HEK293 (cell line): ENCODE data around the gene MMP19.

Experiments used
- CTCF ChIA-PET: fragments of 350-600 bp; formaldehyde crosslinking; extraction: SDS; loops from one replicate; lab custom pipeline; 2021; ENCODE audit warnings: antibody characterized with exemption; lab: Yijun Ruan, JAX
- POLR2A ChIA-PET: fragments of 300-600 bp; formaldehyde crosslinking; extraction: SDS; loops from one replicate; lab custom pipeline; 2020; ENCODE audit warnings: antibody characterized with exemption, inconsistent platforms; lab: Yijun Ruan, JAX
- H3K27ac ChIP-seq: fragments of 200-500 bp; sonication (Bioruptor generic); 2 replicates; pipeline ENCODE4 v1.5.1; 2014; ENCODE audit warnings: low read depth, low read length, control low read depth, inconsistent platforms; ENCODE audit errors: extremely low read depth
- H3K36me3 ChIP-seq, 2 experiments: fragments of 200-500 bp in 1 of 2; sonication (Bioruptor generic) in 1 of 2; 1 replicate in 1 of 2; 2 replicates in 1 of 2; pipeline ENCODE4 v1.5.1; 2014 to 2017; ENCODE audit warnings: inconsistent platforms in 2 of 2, low read length in 2 of 2; ENCODE audit not compliant: control insufficient read depth in 2 of 2, insufficient read depth in 1 of 2
- H3K4me1 ChIP-seq: fragments of 200-500 bp; sonication (Bioruptor generic); 2 replicates; pipeline ENCODE4 v1.5.1; 2014; ENCODE audit warnings: mild to moderate bottlenecking, low read length, inconsistent platforms; ENCODE audit not compliant: control insufficient read depth, insufficient read depth
- H3K4me3 ChIP-seq: 2 replicates; pipeline ENCODE4 v1.5.1; 2011; ENCODE audit warnings: low read depth, mild to moderate bottlenecking, control low read depth, low read length, moderate library complexity
- H3K9me3 ChIP-seq: fragments of 200-500 bp; sonication (Bioruptor generic); 2 replicates; pipeline ENCODE4 v1.5.1; 2014; ENCODE audit warnings: low read depth, low read length, inconsistent platforms; ENCODE audit not compliant: control insufficient read depth, insufficient read depth
- PRDM1 ChIP-seq: fragments of 450-650 bp; formaldehyde crosslinking; IDR thresholded peaks from 2 replicates; pipeline ENCODE4; 2016; ENCODE audit warnings: missing biosample characterization, missing genetic modification characterization
- SETDB1 ChIP-seq: IDR thresholded peaks from one replicate; pipeline ENCODE4 v1.6.1; 2017; ENCODE audit warnings: mild to moderate bottlenecking, low read length, moderate library complexity, mixed read lengths; ENCODE audit not compliant: insufficient read length
- ZNF266 ChIP-seq: fragments of 450-650 bp; formaldehyde crosslinking; IDR thresholded peaks from 2 replicates; pipeline ENCODE4 v1.5.1; 2016; ENCODE audit warnings: missing biosample characterization, missing genetic modification characterization, low read depth
- ZNF311 ChIP-seq: fragments of 450-650 bp; formaldehyde crosslinking; IDR thresholded peaks from 2 replicates; pipeline ENCODE4 v1.5.1; 2017; ENCODE audit warnings: missing biosample characterization, missing genetic modification characterization, borderline replicate concordance
- ZNF416 ChIP-seq: fragments of 450-650 bp; formaldehyde crosslinking; IDR thresholded peaks from 2 replicates; pipeline ENCODE4 v1.5.1; 2016; ENCODE audit warnings: missing biosample characterization, missing genetic modification characterization
- ZNF501 ChIP-seq: fragments of 450-650 bp; formaldehyde crosslinking; IDR thresholded peaks from 2 replicates; pipeline ENCODE4 v1.5.1; 2016; ENCODE audit warnings: missing biosample characterization, missing genetic modification characterization
- ZNF654 ChIP-seq: fragments of 450-650 bp; formaldehyde crosslinking; IDR thresholded peaks from 2 replicates; pipeline ENCODE4 v1.5.1; 2016; ENCODE audit warnings: low read depth, missing biosample characterization, missing genetic modification characterization
- ZXDB ChIP-seq: fragments of 450-650 bp; formaldehyde crosslinking; IDR thresholded peaks from 2 replicates; pipeline ENCODE4 v1.5.1; 2016; ENCODE audit warnings: missing biosample characterization, missing genetic modification characterization
- TF ChIP-seq, protein P1 (sequence below): fragments of 450-650 bp; formaldehyde crosslinking; IDR thresholded peaks from 2 replicates; pipeline ENCODE4 v1.5.1; 2016; ENCODE audit warnings: missing biosample characterization, missing genetic modification characterization
- TF ChIP-seq, protein P2 (sequence below): fragments of 450-650 bp; formaldehyde crosslinking; IDR thresholded peaks from 2 replicates; pipeline ENCODE4 v1.5.1; 2017; ENCODE audit warnings: missing biosample characterization, missing genetic modification characterization
- TF ChIP-seq, protein P3 (sequence below): fragments of 450-650 bp; formaldehyde crosslinking; IDR thresholded peaks from 2 replicates; pipeline ENCODE4 v1.5.1; 2016; ENCODE audit warnings: missing biosample characterization, missing genetic modification characterization

MMP19 gene

DNA sequence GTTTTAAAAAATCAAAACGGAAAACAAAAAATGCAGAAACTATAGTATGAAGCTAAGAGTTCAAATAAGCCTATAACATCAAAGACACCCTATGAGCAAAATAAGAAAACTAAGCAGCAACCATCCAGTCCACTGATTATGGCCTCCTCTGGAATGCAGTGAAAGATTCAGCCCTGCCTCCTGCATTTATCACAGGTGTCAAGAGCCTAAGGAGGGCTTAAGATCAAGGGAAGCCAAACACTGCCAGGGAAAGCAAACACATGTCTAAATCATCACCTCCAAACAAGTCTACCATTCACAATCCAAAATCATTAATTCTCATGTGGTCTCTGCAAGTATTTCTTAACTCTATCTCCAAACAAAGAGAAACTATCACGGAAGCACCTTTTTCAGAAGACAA, 53.6 kb downstream of the MMP19 start (continued):
- TF ChIP-seq ZNF311 (tag by site-specific recombination) (no peak), ZNF416 (tag by site-specific recombination) (no peak)

DNA sequence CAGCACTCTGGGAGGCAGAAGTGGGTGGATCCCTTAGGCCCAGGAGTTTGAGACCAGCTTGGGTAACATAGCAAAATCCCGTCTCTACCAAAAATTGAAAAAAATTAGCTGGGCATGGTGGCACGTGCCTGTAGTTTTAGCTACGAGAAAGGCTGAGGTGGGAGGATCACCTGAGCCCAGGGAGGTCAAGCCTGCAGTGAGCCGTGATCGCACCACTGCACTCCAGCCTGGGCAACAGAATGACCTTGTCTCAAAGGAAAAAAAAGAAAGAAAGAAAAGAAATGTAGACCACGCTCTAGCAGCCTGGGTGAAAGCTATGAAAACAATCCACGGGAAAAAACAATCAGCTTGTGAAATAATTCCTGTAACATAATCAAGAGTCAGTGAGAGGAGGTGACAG, 54.2 kb downstream of the MMP19 start:
- CTCF ChIA-PET, result interaction anchor here (0.6 to 2.5 kb wide), 3 partner anchors 8 to 50 kb away, joined by 5 to 12 read pairs (median 10); no protein-coding TSS in a partner anchor
- TF ChIP-seq, protein P1, sequence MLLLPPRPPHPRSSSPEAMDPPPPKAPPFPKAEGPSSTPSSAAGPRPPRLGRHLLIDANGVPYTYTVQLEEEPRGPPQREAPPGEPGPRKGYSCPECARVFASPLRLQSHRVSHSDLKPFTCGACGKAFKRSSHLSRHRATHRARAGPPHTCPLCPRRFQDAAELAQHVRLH (tag by site-specific recombination), result no peak
- no peak for TF ChIP-seq ZNF654 (tag by site-specific recombination)
- no peak for TF ChIP-seq ZNF501 (tag by site-specific recombination)
- TF ChIP-seq, protein P2, sequence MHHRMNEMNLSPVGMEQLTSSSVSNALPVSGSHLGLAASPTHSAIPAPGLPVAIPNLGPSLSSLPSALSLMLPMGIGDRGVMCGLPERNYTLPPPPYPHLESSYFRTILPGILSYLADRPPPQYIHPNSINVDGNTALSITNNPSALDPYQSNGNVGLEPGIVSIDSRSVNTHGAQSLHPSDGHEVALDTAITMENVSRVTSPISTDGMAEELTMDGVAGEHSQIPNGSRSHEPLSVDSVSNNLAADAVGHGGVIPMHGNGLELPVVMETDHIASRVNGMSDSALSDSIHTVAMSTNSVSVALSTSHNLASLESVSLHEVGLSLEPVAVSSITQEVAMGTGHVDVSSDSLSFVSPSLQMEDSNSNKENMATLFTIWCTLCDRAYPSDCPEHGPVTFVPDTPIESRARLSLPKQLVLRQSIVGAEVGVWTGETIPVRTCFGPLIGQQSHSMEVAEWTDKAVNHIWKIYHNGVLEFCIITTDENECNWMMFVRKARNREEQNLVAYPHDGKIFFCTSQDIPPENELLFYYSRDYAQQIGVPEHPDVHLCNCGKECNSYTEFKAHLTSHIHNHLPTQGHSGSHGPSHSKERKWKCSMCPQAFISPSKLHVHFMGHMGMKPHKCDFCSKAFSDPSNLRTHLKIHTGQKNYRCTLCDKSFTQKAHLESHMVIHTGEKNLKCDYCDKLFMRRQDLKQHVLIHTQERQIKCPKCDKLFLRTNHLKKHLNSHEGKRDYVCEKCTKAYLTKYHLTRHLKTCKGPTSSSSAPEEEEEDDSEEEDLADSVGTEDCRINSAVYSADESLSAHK (tag by site-specific recombination), result no peak
- TF ChIP-seq, protein P3, sequence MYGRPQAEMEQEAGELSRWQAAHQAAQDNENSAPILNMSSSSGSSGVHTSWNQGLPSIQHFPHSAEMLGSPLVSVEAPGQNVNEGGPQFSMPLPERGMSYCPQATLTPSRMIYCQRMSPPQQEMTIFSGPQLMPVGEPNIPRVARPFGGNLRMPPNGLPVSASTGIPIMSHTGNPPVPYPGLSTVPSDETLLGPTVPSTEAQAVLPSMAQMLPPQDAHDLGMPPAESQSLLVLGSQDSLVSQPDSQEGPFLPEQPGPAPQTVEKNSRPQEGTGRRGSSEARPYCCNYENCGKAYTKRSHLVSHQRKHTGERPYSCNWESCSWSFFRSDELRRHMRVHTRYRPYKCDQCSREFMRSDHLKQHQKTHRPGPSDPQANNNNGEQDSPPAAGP, result no peak
- no peak for TF ChIP-seq ZNF266 (tag by site-specific recombination)
- no peak for TF ChIP-seq PRDM1 (tag by site-specific recombination)
- TF ChIP-seq SETDB1, result no peak
- TF ChIP-seq ZXDB, result no peak
- Histone ChIP-seq H3K4me3 (no peak overlapping the region), H3K9me3 (no peaks in the 10 kb centered on the region), H3K27ac (no peak overlapping the region), H3K4me1 (no peaks in the 10 kb centered on the region), H3K36me3 (peaks cover 87 to 91% of the 10 kb centered on the region in 2 experiments)
- POLR2A ChIA-PET, result interaction anchor here (1.0 to 1.7 kb wide), 2 partner anchors 29 to 50 kb away, joined by 3 read pairs; partner anchors contain the start of genes ORMDL2 and SARNP
